Measurements from ENCODE around the gene ERCC2. TPM values are rescaled to one million over a fixed set of nuclear protein-coding genes. Genes with fewer than 3 reads are reported as not detected.

The ERCC2 gene
- total RNA-seq, 1 experiment from 2014 or later, result 59.2 TPM

DNA sequence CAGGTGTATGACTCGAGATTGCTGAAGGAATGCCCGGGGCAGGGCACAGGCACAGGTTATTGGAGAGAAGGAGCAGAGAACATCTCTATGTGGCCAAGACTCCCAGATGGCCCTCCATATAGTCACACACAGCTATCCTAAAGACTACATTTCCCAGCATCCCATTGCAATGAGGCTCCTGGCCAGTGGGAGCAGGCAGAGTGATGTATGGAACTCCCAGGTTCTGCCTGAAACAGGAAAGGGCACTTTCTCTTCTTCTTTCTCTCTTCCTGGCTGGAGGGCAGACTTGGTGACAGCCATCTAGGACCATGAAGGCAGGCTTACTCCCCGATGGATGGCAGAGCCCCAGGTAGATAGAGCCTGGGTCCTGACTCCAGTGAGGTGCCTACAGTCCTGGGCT lies 21.0 kb upstream of the ERCC2 start:
- no peaks in the 10 kb centered on the region for H3K36me3 ChIP-seq (ENCODE audit: insufficient read depth, low read length, poor library complexity, severe bottlenecking)
- H3K27ac ChIP-seq (ENCODE audit: low read depth, low read length, poor library complexity, severe bottlenecking), result no peak overlapping the region
- BruUV-seq (replicated peaks), result no TSS peak
- TF ChIP-seq, protein P1, sequence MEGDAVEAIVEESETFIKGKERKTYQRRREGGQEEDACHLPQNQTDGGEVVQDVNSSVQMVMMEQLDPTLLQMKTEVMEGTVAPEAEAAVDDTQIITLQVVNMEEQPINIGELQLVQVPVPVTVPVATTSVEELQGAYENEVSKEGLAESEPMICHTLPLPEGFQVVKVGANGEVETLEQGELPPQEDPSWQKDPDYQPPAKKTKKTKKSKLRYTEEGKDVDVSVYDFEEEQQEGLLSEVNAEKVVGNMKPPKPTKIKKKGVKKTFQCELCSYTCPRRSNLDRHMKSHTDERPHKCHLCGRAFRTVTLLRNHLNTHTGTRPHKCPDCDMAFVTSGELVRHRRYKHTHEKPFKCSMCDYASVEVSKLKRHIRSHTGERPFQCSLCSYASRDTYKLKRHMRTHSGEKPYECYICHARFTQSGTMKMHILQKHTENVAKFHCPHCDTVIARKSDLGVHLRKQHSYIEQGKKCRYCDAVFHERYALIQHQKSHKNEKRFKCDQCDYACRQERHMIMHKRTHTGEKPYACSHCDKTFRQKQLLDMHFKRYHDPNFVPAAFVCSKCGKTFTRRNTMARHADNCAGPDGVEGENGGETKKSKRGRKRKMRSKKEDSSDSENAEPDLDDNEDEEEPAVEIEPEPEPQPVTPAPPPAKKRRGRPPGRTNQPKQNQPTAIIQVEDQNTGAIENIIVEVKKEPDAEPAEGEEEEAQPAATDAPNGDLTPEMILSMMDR (conservative IDR thresholded peaks at IDR 0.05; ENCODE audit: low read depth, low read length), result no peak
- TF ChIP-seq EZH2 (IDR thresholded peaks at IDR 0.05; ENCODE audit: borderline replicate concordance, low read depth, low read length, poor library complexity, severe bottlenecking), result no peak
- no peaks in the 10 kb centered on the region for H3K4me1 ChIP-seq (ENCODE audit: insufficient read depth, low read length, poor library complexity, severe bottlenecking)
- H3K27me3 ChIP-seq (replicated peaks; ENCODE audit: insufficient read depth, low read depth, low read length, poor library complexity), result peaks cover under 1% of the 10 kb centered on the region
- peak; percentile 49 for DNase-seq (ENCODE audit: low spot score)
- ChIA-PET CTCF (interaction anchor here (1.1 kb wide), 1 partner anchor 12 kb away, joined by 5 read pairs; no protein-coding TSS in a partner anchor), POLR2A (ENCODE audit: low non-redundant PET) (no interaction called here)
- no peak overlapping the region for H3K4me3 ChIP-seq (ENCODE audit: low read depth, low read length, poor library complexity, severe bottlenecking)
- no peaks in the 10 kb centered on the region for H3K9me3 ChIP-seq (ENCODE audit: low read depth, low read length, poor library complexity, severe bottlenecking)
- intact Hi-C loops (cut with micrococcal nuclease; ENCODE audit: unreplicated experiment), result no loop called here

DNA sequence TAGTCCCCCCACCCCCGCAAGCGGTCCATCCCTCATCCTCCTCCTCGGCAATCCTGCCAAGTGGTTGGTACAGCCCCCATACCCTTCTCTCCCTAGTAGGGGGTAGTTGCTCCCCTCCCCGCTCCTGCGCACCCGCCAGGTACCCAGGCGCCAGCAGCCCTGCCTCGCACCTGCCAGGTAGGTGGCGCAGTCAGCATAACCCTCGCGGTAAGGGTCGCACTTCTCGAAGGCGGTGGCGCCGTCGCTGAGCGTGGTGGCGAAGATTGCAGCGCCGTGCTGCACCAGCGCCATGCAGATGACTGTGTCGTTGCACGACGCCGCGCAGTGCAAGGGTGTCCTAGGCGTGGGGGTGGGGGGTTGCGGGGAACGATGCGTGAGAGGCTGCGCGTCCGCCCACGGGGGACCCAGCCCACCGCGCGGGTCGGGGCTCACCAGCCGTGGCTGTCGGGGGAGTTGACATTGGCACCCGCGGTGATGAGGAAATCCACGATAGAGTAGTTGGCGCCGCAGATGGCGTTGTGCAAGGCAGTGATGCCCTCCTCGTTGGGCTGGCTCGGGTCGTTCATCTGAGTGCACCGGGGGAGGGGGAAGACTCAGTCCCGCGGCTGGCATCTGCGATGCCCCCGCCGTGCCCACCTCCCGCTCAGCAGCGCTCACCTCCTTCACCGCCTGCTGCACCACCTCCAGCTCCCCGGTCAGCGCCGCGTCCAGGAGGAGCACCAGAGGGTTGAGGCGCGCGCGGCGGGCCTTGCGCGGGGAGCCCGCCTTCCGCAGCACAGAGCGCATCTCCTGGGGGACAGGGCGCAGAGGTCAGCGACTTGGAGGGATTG lies 15.2 kb upstream of the ERCC2 start:
- POLR2A ChIA-PET (ENCODE audit: low non-redundant PET), result no interaction called here
- Histone ChIP-seq H3K9me3 (ENCODE audit: low read depth, low read length, poor library complexity, severe bottlenecking) (no peaks in the 10 kb centered on the region), H3K4me1 (ENCODE audit: insufficient read depth, low read length, poor library complexity, severe bottlenecking) (peaks cover 3% of the 10 kb centered on the region), H3K27ac (ENCODE audit: low read depth, low read length, poor library complexity, severe bottlenecking) (no peak overlapping the region), H3K27me3 (replicated peaks; ENCODE audit: insufficient read depth, low read depth, low read length, poor library complexity) (peaks cover 16% of the 10 kb centered on the region), H3K4me3 (ENCODE audit: low read depth, low read length, poor library complexity, severe bottlenecking) (peak overlapping the region; percentile 25), H3K36me3 (ENCODE audit: insufficient read depth, low read length, poor library complexity, severe bottlenecking) (no peaks in the 10 kb centered on the region)
- DNase-seq (ENCODE audit: low spot score), result no peak
- no TSS peak for BruUV-seq (replicated peaks)
- CTCF ChIA-PET, result no interaction called here
- no peak for TF ChIP-seq EZH2 (IDR thresholded peaks at IDR 0.05; ENCODE audit: borderline replicate concordance, low read depth, low read length, poor library complexity, severe bottlenecking)
- intact Hi-C loops (cut with micrococcal nuclease; ENCODE audit: unreplicated experiment), result no loop called here

DNA sequence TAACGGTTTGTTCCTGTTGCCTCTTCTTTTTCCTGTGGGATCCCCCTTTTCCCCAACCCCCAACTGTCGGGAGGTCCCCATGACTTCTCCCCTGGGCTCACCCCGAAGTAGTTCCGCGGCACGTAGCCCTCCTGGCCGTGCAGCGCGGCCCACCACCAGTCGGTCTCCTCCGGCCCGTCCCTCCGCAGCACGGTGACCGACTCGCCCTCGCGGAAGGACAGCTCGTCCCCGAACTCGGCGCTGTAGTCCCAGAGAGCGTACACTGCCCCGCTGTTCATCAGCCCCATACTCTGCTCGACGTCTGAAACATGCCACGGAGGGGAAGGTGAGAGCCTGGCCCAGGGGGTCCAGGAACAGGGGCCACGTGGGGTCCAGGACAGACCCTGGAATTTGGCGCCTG lies 12.1 kb upstream of the ERCC2 start:
- POLR2A ChIA-PET (ENCODE audit: low non-redundant PET), result no interaction called here
- no peak overlapping the region for H3K27ac ChIP-seq (ENCODE audit: low read depth, low read length, poor library complexity, severe bottlenecking)
- TF ChIP-seq, protein P1 (conservative IDR thresholded peaks at IDR 0.05; ENCODE audit: low read depth, low read length), result no peak
- no peak for TF ChIP-seq EZH2 (IDR thresholded peaks at IDR 0.05; ENCODE audit: borderline replicate concordance, low read depth, low read length, poor library complexity, severe bottlenecking)
- BruUV-seq (replicated peaks), result no TSS peak
- H3K27me3 ChIP-seq (replicated peaks; ENCODE audit: insufficient read depth, low read depth, low read length, poor library complexity), result peaks cover 16% of the 10 kb centered on the region
- intact Hi-C loops (cut with micrococcal nuclease; ENCODE audit: unreplicated experiment), result no loop called here
- H3K36me3 ChIP-seq (ENCODE audit: insufficient read depth, low read length, poor library complexity, severe bottlenecking), result no peaks in the 10 kb centered on the region
- peaks cover 3% of the 10 kb centered on the region for H3K4me1 ChIP-seq (ENCODE audit: insufficient read depth, low read length, poor library complexity, severe bottlenecking)
- no peak overlapping the region for H3K4me3 ChIP-seq (ENCODE audit: low read depth, low read length, poor library complexity, severe bottlenecking)
- DNase-seq (ENCODE audit: low spot score), result no peak
- H3K9me3 ChIP-seq (ENCODE audit: low read depth, low read length, poor library complexity, severe bottlenecking), result no peaks in the 10 kb centered on the region
- CTCF ChIA-PET, result no interaction called here

Data from A673 (cell line).